ENCODE measurements around the gene GRM7. TPM values are rescaled to one million over a fixed set of nuclear protein-coding genes. Genes with fewer than 3 reads are reported as not detected.

Gene GRM7
- total and polyA plus RNA-seq, 9 of the 15 experiments (the other 6 are each of a cell fraction or from before 2014, with no cell fraction given): not detected

DNA sequence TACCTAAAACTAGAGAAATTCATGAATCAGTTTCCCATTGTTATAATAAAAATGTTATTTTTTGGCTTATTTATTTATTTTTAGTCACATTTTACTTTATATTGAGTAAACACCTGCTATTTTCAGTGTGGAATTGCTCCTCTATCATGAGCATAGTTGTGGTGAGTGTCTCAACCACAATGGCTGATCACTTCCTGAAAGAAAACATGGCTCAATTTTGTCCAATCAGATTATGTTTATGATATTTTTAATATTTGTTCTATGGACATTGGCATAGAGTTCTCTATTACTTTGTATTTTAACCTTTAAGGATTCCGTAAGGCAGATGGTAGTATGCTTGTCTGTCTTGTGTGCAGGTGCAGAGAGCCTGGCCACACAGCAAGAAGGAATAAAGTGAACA, 16.2 kb upstream of the GRM7 start (continued):
- TF ChIP-seq, protein P1, sequence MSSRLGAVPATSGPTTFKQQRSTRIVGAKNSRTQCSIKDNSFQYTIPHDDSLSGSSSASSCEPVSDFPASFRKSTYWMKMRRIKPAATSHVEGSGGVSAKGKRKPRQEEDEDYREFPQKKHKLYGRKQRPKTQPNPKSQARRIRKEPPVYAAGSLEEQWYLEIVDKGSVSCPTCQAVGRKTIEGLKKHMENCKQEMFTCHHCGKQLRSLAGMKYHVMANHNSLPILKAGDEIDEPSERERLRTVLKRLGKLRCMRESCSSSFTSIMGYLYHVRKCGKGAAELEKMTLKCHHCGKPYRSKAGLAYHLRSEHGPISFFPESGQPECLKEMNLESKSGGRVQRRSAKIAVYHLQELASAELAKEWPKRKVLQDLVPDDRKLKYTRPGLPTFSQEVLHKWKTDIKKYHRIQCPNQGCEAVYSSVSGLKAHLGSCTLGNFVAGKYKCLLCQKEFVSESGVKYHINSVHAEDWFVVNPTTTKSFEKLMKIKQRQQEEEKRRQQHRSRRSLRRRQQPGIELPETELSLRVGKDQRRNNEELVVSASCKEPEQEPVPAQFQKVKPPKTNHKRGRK (tag; IDR thresholded peaks at IDR 0.05): no peak
- TF ChIP-seq, protein P2, sequence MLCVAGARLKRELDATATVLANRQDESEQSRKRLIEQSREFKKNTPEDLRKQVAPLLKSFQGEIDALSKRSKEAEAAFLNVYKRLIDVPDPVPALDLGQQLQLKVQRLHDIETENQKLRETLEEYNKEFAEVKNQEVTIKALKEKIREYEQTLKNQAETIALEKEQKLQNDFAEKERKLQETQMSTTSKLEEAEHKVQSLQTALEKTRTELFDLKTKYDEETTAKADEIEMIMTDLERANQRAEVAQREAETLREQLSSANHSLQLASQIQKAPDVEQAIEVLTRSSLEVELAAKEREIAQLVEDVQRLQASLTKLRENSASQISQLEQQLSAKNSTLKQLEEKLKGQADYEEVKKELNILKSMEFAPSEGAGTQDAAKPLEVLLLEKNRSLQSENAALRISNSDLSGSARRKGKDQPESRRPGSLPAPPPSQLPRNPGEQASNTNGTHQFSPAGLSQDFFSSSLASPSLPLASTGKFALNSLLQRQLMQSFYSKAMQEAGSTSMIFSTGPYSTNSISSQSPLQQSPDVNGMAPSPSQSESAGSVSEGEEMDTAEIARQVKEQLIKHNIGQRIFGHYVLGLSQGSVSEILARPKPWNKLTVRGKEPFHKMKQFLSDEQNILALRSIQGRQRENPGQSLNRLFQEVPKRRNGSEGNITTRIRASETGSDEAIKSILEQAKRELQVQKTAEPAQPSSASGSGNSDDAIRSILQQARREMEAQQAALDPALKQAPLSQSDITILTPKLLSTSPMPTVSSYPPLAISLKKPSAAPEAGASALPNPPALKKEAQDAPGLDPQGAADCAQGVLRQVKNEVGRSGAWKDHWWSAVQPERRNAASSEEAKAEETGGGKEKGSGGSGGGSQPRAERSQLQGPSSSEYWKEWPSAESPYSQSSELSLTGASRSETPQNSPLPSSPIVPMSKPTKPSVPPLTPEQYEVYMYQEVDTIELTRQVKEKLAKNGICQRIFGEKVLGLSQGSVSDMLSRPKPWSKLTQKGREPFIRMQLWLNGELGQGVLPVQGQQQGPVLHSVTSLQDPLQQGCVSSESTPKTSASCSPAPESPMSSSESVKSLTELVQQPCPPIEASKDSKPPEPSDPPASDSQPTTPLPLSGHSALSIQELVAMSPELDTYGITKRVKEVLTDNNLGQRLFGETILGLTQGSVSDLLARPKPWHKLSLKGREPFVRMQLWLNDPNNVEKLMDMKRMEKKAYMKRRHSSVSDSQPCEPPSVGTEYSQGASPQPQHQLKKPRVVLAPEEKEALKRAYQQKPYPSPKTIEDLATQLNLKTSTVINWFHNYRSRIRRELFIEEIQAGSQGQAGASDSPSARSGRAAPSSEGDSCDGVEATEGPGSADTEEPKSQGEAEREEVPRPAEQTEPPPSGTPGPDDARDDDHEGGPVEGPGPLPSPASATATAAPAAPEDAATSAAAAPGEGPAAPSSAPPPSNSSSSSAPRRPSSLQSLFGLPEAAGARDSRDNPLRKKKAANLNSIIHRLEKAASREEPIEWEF (CRISPR knock-in tag; IDR thresholded peaks at IDR 0.05): no peak
- TF ChIP-seq KAT7 (CRISPR knock-in tag; IDR thresholded peaks at IDR 0.05; ENCODE audit: borderline replicate concordance) (no peak), ZNF24 (IDR thresholded peaks at IDR 0.05) (no peak), ZNF121 (CRISPR knock-in tag; conservative IDR thresholded peaks at IDR 0.05) (no peak), THRA (IDR thresholded peaks at IDR 0.05) (no peak), MXD1 (CRISPR knock-in tag; IDR thresholded peaks at IDR 0.05; ENCODE audit: borderline replicate concordance, poor library complexity, severe bottlenecking) (no peak), ZNF354B (CRISPR knock-in tag; IDR thresholded peaks at IDR 0.05) (no peak)

Data from K562 (cell line).